ENCODE measurements around the gene RARG. TPM values are rescaled to one million over a fixed set of nuclear protein-coding genes. Genes with fewer than 3 reads are reported as not detected.

RARG gene
- total RNA-seq, 4 donors from 2014 or later, result 4.3 to 23.5 (median 13.2) TPM

DNA sequence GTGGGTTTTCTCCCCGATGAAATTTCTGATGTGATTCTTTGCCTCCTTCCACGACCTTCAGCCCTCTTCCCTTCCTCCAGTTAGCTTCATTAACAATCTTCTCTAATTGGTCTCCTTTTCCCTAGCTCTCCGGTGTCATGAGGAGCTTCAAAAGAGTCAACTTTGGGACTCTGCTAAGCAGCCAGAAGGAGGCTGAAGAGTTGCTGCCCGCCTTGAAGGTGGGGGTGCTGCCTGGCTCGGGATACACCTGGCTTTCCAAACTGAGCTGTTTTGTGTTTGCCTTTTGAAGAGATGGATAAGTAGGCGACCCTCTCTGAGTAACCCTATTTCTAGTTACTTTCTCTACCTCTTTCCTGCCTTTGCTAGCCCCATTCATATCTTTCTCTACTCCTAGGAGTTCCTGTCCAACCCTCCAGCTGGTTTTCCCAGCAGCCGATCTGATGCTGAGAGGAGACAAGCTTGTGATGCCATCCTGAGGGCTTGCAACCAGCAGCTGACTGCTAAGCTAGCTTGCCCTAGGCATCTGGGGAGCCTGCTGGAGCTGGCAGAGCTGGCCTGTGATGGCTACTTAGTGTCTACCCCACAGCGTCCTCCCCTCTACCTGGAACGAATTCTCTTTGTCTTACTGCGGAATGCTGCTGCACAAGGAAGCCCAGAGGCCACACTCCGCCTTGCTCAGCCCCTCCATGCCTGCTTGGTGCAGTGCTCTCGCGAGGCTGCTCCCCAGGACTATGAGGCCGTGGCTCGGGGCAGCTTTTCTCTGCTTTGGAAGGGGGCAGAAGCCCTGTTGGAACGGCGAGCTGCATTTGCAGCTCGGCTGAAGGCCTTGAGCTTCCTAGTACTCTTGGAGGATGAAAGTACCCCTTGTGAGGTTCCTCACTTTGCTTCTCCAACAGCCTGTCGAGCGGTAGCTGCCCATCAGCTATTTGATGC is 36.9 kb upstream of the RARG start:
- no peak for DNase-seq (ENCODE audit: low spot score)
- ATAC-seq (ENCODE audit: low FRiP score), result no peak
- TF ChIP-seq CTCF (IDR thresholded peaks at IDR 0.05), result no peak

DNA sequence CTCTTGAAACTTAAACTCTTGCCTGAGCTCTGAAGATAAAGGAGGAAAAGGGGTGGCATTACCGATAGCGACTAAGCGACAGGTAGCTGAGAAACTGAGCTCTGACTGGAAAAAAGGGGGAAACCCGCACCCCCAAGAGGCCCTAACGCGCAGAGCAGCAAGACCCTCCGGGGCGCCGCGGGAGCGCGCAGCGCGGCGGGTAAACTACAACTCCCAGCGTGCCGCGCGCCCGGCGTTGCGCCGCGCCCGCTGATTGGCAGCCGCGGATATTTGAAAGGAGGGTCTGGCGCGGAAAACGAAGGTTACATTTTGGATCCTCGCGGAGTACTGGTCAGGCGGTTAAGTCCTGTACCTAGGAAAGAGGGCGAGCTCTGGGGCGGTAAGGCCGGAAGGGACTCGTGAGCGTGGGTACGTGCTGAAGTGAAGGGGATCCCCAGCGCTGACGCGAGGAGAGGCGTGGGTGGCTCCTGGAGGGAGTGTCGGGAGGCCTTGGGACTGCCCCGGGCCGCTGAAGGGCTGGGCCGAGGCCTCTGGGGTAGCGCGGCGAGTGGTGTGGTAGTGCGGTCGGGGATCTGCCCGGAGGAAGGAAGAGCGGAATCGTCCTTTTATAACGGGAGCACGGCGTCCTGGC is 36.1 kb upstream of the RARG start, which contains the start of gene ESPL1:
ESPL1 (plus strand) TSS at position 301 of the 631 bp plus-strand sequence. CDS start 468 bp downstream, outside the sequence.
- peak; percentile 94 for ATAC-seq (ENCODE audit: low FRiP score)
- peak; percentile 52 for DNase-seq (ENCODE audit: low spot score)
- TF ChIP-seq CTCF (IDR thresholded peaks at IDR 0.05), result no peak

- no peak for DNase-seq (ENCODE audit: low spot score)
- TF ChIP-seq CTCF (IDR thresholded peaks at IDR 0.05), result no peak
- ATAC-seq (ENCODE audit: low FRiP score), result no peak
Observed at GRCh38 chr12:53267306-53267998, 35.4 kb upstream of the RARG start.

GRCh38 chr12:53265783-53266182 is 33.8 kb upstream of the RARG start:
- DNase-seq (ENCODE audit: low spot score) (no peak), ATAC-seq (ENCODE audit: low FRiP score) (no peak)
- TF ChIP-seq CTCF (IDR thresholded peaks at IDR 0.05), result no peak

DNA sequence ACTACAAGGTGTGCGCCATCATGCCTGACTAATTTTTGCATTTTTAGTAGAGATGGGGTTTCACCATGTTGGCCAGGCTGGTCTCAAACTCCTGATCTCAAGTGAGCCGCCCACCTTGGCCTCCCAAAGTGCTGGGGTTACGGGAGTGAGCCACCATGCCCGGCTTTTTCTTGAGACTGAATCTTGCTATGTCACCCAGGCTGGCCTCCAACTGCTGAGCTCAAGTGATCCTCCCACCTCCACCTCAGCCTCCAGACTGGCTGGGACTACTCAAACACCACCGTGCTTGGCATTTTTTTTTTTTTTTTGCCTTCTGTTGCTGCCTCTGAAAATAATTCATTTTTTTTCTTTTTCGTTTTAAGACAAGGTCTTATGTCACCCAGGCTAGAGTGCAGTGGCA is 27.9 kb upstream of the RARG start:
- ATAC-seq (ENCODE audit: low FRiP score) (no peak), DNase-seq (ENCODE audit: low spot score) (no peak)
- no peak for TF ChIP-seq CTCF (IDR thresholded peaks at IDR 0.05)

GRCh38 chr12:53258541-53259539 is 26.8 kb upstream of the RARG start:
- no peak for TF ChIP-seq CTCF (IDR thresholded peaks at IDR 0.05)
- ATAC-seq (ENCODE audit: low FRiP score) (no peak), DNase-seq (ENCODE audit: low spot score) (no peak)
